ENCODE data around the gene GRM2.

Gene GRM2

GRCh38 chr3:51681453-51681852, 25.4 kb upstream of the GRM2 start:
- Histone ChIP-seq H3K36me3 (peaks cover 24% of the 10 kb centered on the region), H3K9me3 (ENCODE audit: severe bottlenecking) (no peaks in the 10 kb centered on the region), H3K4me3 (ENCODE audit: low read depth, low read length) (no peak overlapping the region), H3K27ac (no peak overlapping the region), H3K27me3 (ENCODE audit: insufficient read depth, low read depth, severe bottlenecking) (no peaks in the 10 kb centered on the region)
- no peak for TF ChIP-seq CTCF (IDR thresholded peaks at IDR 0.05; ENCODE audit: low read depth, low read length)
- no peak for DNase-seq

GRCh38 chr3:51682079-51682478, 24.8 kb upstream of the GRM2 start:
- H3K27me3 ChIP-seq (ENCODE audit: insufficient read depth, low read depth, severe bottlenecking), result no peaks in the 10 kb centered on the region
- H3K36me3 ChIP-seq, result peaks cover 23% of the 10 kb centered on the region
- no peak overlapping the region for H3K4me3 ChIP-seq (ENCODE audit: low read depth, low read length)
- H3K9me3 ChIP-seq (ENCODE audit: severe bottlenecking), result no peaks in the 10 kb centered on the region
- peak; percentile 87 for TF ChIP-seq CTCF (IDR thresholded peaks at IDR 0.05; ENCODE audit: low read depth, low read length)
- peak; percentile 74 for DNase-seq
- H3K27ac ChIP-seq, result no peak overlapping the region

- Histone ChIP-seq H3K27ac (no peak overlapping the region), H3K4me3 (ENCODE audit: low read depth, low read length) (no peak overlapping the region), H3K27me3 (ENCODE audit: insufficient read depth, low read depth, severe bottlenecking) (no peaks in the 10 kb centered on the region), H3K36me3 (peaks cover 23% of the 10 kb centered on the region), H3K9me3 (ENCODE audit: severe bottlenecking) (no peaks in the 10 kb centered on the region)
- no peak for TF ChIP-seq CTCF (IDR thresholded peaks at IDR 0.05; ENCODE audit: low read depth, low read length)
- no peak for DNase-seq
Observed at GRCh38 chr3:51682526-51682925, 24.3 kb upstream of the GRM2 start.

GRCh38 chr3:51683566-51683965, 23.3 kb upstream of the GRM2 start:
- TF ChIP-seq CTCF (IDR thresholded peaks at IDR 0.05; ENCODE audit: low read depth, low read length), result no peak
- no peaks in the 10 kb centered on the region for H3K27me3 ChIP-seq (ENCODE audit: insufficient read depth, low read depth, severe bottlenecking)

GRCh38 chr3:51684971-51685751, 21.7 kb upstream of the GRM2 start:
- TF ChIP-seq CTCF (IDR thresholded peaks at IDR 0.05; ENCODE audit: low read depth, low read length), result no peak
- Histone ChIP-seq H3K27ac (no peak overlapping the region), H3K27me3 (ENCODE audit: insufficient read depth, low read depth, severe bottlenecking) (no peaks in the 10 kb centered on the region), H3K36me3 (peaks cover 37% of the 10 kb centered on the region), H3K9me3 (ENCODE audit: severe bottlenecking) (no peaks in the 10 kb centered on the region), H3K4me3 (ENCODE audit: low read depth, low read length) (no peak overlapping the region)
- no peak for DNase-seq

More at GRCh38 chr3:51683566-51683965, 23.3 kb upstream of the GRM2 start:
- Histone ChIP-seq H3K4me3 (ENCODE audit: low read depth, low read length) (no peak overlapping the region), H3K27ac (no peak overlapping the region), H3K9me3 (ENCODE audit: severe bottlenecking) (no peaks in the 10 kb centered on the region), H3K36me3 (peaks cover 34% of the 10 kb centered on the region)
- DNase-seq, result no peak

GRCh38 chr3:51686056-51686455, 20.8 kb upstream of the GRM2 start:
- no peaks in the 10 kb centered on the region for H3K27me3 ChIP-seq (ENCODE audit: insufficient read depth, low read depth, severe bottlenecking)

More at GRCh38 chr3:51686056-51686455, 20.8 kb upstream of the GRM2 start:
- Histone ChIP-seq H3K36me3 (peaks cover 37% of the 10 kb centered on the region), H3K4me3 (ENCODE audit: low read depth, low read length) (no peak overlapping the region), H3K9me3 (ENCODE audit: severe bottlenecking) (no peaks in the 10 kb centered on the region), H3K27ac (no peak overlapping the region)
- DNase-seq, result no peak
- TF ChIP-seq CTCF (IDR thresholded peaks at IDR 0.05; ENCODE audit: low read depth, low read length), result no peak
